ENCODE results near the gene CARS1.

CARS1 gene

GRCh38 chr11:2996976-2997375 is 60.2 kb downstream of the CARS1 start:
- DNase-seq (ENCODE audit: low spot score) = no peak
- Histone ChIP-seq H3K4me1 (ENCODE audit: insufficient read depth, poor library complexity, severe bottlenecking) (peaks cover 20% of the 10 kb centered on the region), H3K27ac (ENCODE audit: poor library complexity, severe bottlenecking) (peak overlapping the region; percentile 36), H3K9me3 (ENCODE audit: severe bottlenecking) (no peaks in the 10 kb centered on the region), H3K4me3 (ENCODE audit: severe bottlenecking) (no peak overlapping the region), H3K36me3 (ENCODE audit: low read depth) (peaks cover 28% of the 10 kb centered on the region), H3K27me3 (ENCODE audit: insufficient read depth, poor library complexity, severe bottlenecking) (no peaks in the 10 kb centered on the region)
- TF ChIP-seq CTCF (IDR thresholded peaks at IDR 0.05; ENCODE audit: poor library complexity, severe bottlenecking) = no peak
- ATAC-seq (ENCODE audit: low read depth) = no peak

GRCh38 chr11:2995893-2996554 is 61.2 kb downstream of the CARS1 start:
- Histone ChIP-seq H3K9me3 (ENCODE audit: severe bottlenecking) (no peaks in the 10 kb centered on the region), H3K27me3 (ENCODE audit: insufficient read depth, poor library complexity, severe bottlenecking) (no peaks in the 10 kb centered on the region), H3K4me3 (ENCODE audit: severe bottlenecking) (no peak overlapping the region), H3K27ac (ENCODE audit: poor library complexity, severe bottlenecking) (no peak overlapping the region), H3K36me3 (ENCODE audit: low read depth) (peaks cover 18% of the 10 kb centered on the region), H3K4me1 (ENCODE audit: insufficient read depth, poor library complexity, severe bottlenecking) (peaks cover 10% of the 10 kb centered on the region)
- DNase-seq (ENCODE audit: low spot score) = no peak
- TF ChIP-seq CTCF (IDR thresholded peaks at IDR 0.05; ENCODE audit: poor library complexity, severe bottlenecking) = no peak
- ATAC-seq (ENCODE audit: low read depth) = no peak

- Histone ChIP-seq H3K9me3 (ENCODE audit: severe bottlenecking) (no peaks in the 10 kb centered on the region), H3K36me3 (ENCODE audit: low read depth) (peaks cover 11% of the 10 kb centered on the region), H3K27ac (ENCODE audit: poor library complexity, severe bottlenecking) (no peak overlapping the region), H3K4me1 (ENCODE audit: insufficient read depth, poor library complexity, severe bottlenecking) (peaks cover 2% of the 10 kb centered on the region), H3K27me3 (ENCODE audit: insufficient read depth, poor library complexity, severe bottlenecking) (no peaks in the 10 kb centered on the region), H3K4me3 (ENCODE audit: severe bottlenecking) (no peak overlapping the region)
- ATAC-seq (ENCODE audit: low read depth) (no peak), DNase-seq (ENCODE audit: low spot score) (no peak)
- no peak for TF ChIP-seq CTCF (IDR thresholded peaks at IDR 0.05; ENCODE audit: poor library complexity, severe bottlenecking)
These were observed 62.1 kb downstream of the CARS1 start for GRCh38 chr11:2995031-2995561.

- Histone ChIP-seq H3K4me3 (ENCODE audit: severe bottlenecking) (no peak overlapping the region), H3K9me3 (ENCODE audit: severe bottlenecking) (no peaks in the 10 kb centered on the region), H3K36me3 (ENCODE audit: low read depth) (peaks cover 3% of the 10 kb centered on the region), H3K27me3 (ENCODE audit: insufficient read depth, poor library complexity, severe bottlenecking) (no peaks in the 10 kb centered on the region), H3K27ac (ENCODE audit: poor library complexity, severe bottlenecking) (no peak overlapping the region), H3K4me1 (ENCODE audit: insufficient read depth, poor library complexity, severe bottlenecking) (peaks cover 6% of the 10 kb centered on the region)
- no peak for TF ChIP-seq CTCF (IDR thresholded peaks at IDR 0.05; ENCODE audit: poor library complexity, severe bottlenecking)
- no peak for DNase-seq (ENCODE audit: low spot score)
- ATAC-seq (ENCODE audit: low read depth) = no peak
These were observed 62.9 kb downstream of the CARS1 start for GRCh38 chr11:2994336-2994730.

GRCh38 chr11:2992997-2993325 is 64.3 kb downstream of the CARS1 start:
- no peaks in the 10 kb centered on the region for H3K9me3 ChIP-seq (ENCODE audit: severe bottlenecking)
- ATAC-seq (ENCODE audit: low read depth) (peak; percentile 6; the same call in 2 of the 3 replicates), DNase-seq (ENCODE audit: low spot score) (no peak)
- H3K4me1 ChIP-seq (ENCODE audit: insufficient read depth, poor library complexity, severe bottlenecking) = peaks cover 17% of the 10 kb centered on the region
- H3K27ac ChIP-seq (ENCODE audit: poor library complexity, severe bottlenecking) = peak overlapping the region; percentile 77
- H3K27me3 ChIP-seq (ENCODE audit: insufficient read depth, poor library complexity, severe bottlenecking) = no peaks in the 10 kb centered on the region
- TF ChIP-seq CTCF (IDR thresholded peaks at IDR 0.05; ENCODE audit: poor library complexity, severe bottlenecking) = no peak
- H3K4me3 ChIP-seq (ENCODE audit: severe bottlenecking) = peak overlapping the region; percentile 75
- H3K36me3 ChIP-seq (ENCODE audit: low read depth) = peaks cover 5% of the 10 kb centered on the region; the same call in 1 of the 2 replicates
